DMS53 treated with DMSO at 0.1 percent for 48 hours (cell line): ENCODE measurements around the gene C16orf92.
"Not testable (repeated sequence)": the region's sequence is repeated elsewhere in the genome, so short reads cannot be mapped to it uniquely, and the experiment has no call there.

Source experiments
- DNase-seq: peaks from one replicate; lab custom pipeline; 2025; ENCODE audit not compliant: unreplicated experiment; lab: John Stamatoyannopoulos, UW

The C16orf92 gene

GRCh38 chr16:30025156-30025555 lies 2.2 kb downstream of the C16orf92 start:
- no peak for DNase-seq

DNA sequence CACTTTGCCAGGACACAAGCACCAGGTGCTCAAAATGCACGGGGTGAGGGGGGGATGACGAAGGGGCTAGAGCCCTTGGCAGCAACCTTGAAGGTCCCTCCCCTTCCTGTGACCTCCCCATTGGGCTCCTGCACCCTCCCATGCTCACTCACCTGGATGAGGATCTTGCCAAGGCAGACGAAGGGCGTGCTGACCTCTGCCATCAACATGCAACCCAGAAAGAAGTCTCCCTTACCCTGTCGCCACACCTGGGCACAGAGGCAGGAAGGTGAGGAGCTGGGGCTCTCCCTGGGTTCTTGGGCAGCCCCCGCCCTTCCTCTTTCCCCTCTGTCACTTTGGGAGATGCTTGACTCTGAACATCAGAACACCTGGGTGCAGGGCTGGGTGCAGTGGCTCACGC lies 2.6 kb downstream of the C16orf92 start:
- no peak for DNase-seq

DNA sequence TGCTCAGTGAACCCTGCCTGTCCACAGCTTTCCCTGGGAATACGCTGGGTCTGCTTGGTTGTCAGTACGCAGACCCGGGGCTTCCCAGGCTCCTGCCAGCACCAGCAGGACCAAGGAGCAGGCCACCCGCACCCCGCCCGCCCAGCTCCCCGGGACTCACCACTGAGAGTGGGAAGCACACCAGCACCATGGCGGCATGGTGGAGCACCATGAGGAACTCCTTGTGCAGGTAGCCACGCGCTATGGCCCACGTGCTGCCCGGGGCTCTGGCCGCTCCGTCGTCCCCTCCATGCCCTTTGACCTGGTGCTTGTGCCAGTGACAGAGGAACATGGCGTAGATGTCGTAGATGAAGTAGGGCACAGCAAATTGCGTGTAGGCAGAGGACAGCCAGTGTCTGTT lies 3.5 kb downstream of the C16orf92 start:
- DNase-seq, result no peak

GRCh38 chr16:30027588-30028437 lies 4.8 kb downstream of the C16orf92 start:
- no peak for DNase-seq

- no peak for DNase-seq
Measured at GRCh38 chr16:30028438-30029076, 5.6 kb downstream of the C16orf92 start.

DNA sequence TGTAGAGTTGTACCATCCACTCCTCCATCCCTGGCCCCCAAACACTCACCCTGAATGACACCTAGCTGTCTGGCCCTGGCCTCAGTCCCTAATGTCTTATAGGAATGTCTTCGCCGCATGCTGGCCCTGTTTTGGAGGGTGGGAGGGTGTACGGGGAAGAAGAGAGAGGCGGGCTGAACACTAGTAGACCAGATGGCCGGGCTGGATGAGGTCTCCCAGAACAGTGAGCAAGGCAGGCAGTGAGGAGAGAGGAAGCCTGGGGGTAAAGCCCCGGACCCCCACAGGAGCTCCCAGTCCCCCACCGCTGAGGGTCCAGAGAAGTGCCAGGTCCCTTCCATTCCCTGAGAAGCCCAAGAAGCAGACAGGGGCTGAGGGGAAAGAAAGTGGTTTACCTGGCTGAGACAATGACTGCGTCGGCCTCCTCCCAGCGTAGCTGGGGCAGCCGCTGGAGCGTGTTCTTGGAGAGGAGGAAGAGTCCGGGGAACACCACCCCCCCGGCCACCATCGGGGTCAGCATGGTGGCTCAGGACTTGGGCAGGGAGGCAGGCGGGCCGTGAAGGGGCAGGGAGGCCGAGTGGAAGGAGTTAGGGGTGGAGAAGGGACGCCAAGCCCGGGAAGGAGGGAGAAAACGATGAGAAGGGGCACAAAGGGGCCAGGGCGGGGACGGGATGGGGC lies 7.2 kb downstream of the C16orf92 start:
- DNase-seq, result no peak

DNA sequence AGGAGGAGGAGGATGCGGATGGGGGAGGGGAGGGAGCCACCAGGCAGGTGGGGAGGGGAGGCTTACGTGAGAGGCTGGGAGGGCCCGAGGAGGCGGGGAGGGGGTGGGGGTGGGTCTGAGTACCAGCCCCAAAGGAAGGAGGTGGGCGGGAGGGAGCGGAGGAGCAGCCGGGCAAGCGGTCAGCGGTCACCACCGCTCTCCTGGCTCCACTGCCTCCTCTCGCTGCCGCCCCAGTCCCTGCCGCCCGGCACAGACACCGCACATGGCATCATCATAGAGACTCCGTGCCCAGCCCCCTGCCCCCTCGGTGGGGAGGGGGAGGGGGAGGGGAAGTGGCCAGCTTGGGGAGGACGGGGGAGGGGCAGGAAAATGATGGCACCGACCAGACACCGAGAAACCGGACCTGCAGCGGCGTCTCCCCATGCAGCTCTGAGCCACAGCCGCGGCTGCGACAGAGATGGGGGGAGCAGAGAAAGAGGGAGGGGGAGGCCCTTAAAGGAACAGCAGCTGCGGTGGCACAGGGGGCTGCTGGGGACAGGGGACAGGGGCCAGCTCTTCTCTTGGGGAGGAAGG lies 7.9 kb downstream of the C16orf92 start, which contains the start of gene TLCD3B:
TLCD3B (minus strand) TSS at position 431 of the 573 bp plus-strand sequence. CDS start 744 bp downstream, outside the sequence.
- no peak for DNase-seq

DNA sequence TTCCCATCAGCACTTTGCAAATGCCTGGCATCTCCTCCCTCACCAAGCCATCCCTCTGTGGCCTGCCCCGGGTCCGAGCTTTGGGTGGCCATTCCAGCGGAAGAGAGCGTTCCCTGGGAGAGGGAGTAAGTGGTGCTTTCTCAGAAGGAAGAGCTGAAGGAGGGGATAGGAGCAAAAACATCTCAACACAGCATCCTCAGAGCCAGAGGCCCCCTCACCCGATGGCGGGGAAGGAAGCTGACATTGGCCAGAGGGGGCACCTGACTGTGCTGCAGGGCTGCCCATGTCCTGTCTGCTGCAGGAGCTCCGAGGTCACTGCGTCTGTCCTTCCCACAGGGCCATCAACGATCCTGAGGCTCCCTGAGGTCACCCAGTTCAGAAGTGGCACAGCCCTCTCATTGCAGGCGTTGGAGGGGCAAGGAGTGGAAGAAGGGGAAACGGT lies 8.5 kb downstream of the C16orf92 start:
- DNase-seq, result no peak

GRCh38 chr16:30032083-30032819 lies 9.3 kb downstream of the C16orf92 start:
- DNase-seq, result peak; percentile 23

DNA sequence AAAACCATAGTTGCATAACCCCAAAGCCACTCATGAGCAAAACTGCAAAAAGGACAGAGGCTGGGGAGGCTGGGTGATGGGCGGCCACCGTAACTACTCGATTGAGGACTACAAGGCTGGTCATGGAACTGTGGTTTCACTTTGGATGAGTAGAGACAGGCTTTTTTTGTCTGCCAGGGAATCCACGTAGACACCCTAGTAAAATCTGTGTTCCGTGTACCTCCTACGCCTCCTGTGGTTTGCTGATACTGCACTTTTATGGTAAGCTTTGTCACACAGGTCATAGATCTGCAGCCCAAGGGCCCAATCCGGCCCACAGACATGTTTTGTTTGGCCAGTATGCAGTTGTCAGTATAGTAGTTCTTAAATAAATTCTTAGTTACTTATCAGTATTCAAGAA lies 10.3 kb downstream of the C16orf92 start:
- no peak for DNase-seq

DNA sequence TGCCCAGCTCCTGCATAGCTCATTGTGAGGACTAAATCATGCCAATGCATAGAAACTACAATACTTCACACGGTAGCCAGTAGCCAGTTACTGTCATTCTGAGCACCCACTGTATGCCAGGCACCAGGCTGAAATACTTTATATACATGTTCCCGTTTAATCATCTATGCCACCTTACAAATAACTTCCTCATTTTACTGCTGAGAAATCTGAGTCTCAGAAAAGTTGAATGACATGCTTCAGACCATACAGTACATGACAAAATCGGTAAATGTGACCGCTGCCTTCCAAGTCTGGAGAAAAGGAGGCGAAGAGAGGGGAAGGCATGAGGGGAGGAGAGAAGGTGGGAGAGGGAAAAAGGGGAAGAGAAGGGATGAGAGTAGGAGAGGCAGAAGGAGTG lies 17.2 kb downstream of the C16orf92 start:
- DNase-seq, result no peak

DNA sequence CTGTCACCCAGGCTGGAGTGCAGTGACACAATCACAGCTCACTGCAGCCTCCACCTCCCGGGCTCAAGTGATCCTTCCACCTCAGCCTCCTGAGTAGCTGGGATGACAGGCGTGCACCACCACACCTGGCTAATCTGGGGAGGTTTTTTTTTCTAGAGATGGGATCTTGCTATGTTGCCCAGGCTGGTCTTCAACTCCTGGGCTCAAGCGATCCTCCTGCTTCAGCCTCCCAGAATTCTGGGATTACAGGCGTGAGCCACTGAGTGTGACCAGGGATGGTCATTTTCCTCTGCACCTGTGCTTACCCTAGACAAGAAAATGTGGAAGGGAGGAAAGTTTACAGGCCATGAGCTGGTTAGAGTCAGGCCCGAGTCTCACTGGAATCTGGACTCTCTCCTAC lies 17.7 kb downstream of the C16orf92 start:
- not testable (repeated sequence) for DNase-seq

- no peak for DNase-seq
Measured at GRCh38 chr16:30041841-30042240, 18.8 kb downstream of the C16orf92 start.

GRCh38 chr16:30046178-30046577 lies 23.2 kb downstream of the C16orf92 start:
- no peak for DNase-seq

GRCh38 chr16:30046588-30046987 lies 23.6 kb downstream of the C16orf92 start:
- no peak for DNase-seq

GRCh38 chr16:30049871-30050270 lies 26.9 kb downstream of the C16orf92 start:
- DNase-seq, result no peak

- DNase-seq, result no peak
Measured at GRCh38 chr16:30051518-30051917, 28.5 kb downstream of the C16orf92 start.

DNA sequence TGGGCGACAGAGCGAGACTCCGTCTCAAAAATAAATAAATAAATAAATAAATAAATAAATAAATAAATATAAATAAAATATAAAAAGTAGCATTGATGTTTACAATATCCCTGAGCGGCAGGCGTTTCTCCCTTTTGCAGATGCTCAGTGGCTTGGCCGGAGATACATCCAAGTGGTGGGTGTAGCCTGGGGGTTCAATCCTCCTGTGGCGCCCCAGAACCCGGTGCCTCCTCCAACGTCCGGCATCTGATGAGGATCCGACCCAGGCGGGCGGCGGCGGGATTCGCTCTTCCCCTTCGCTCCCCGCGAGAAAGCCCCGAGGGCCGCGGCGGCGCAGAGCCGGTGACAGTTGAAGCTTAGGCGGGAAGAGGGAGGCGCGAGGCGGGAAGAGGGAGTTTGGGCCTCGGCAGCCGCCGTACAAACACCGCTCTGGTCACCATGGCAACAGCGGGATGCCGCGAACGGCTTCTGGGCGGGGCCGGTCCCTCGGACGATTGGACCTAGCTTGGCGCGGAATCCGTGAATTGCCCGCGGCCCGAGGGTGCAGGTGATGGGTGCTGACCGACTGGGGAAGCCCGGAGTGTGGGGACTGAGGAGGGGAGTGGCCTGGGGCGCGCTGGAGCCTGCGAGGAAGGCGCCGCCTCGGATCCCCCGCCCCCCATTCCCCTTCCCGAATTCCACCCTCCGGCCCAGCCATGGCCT lies 29.8 kb downstream of the C16orf92 start:
- DNase-seq, result peak; percentile 47

- no peak for DNase-seq
Measured at GRCh38 chr16:30053376-30054015, 30.5 kb downstream of the C16orf92 start.

- DNase-seq, result no peak
Measured at GRCh38 chr16:30054451-30054850, 31.5 kb downstream of the C16orf92 start.
